GM23338 (cell line): ENCODE results near the gene TERB1. TPM values are rescaled to one million over a fixed set of nuclear protein-coding genes. Genes with fewer than 3 reads are reported as not detected.

Experiments
- ATAC-seq: fragments of 200-7000 bp; cut with Tn5 transposase; 3 replicates; pipeline ENCODE4 v1.9.1; 2020
- DNase-seq: peaks from one replicate; pipeline ENCODE4 v3.0.0-alpha.2; 2015; ENCODE audit warnings: low spot score
- H2AFZ ChIP-seq: fragments of 200-600 bp; sonication (generic); 2 replicates; pipeline ENCODE4 v1.8.0; 2016; ENCODE audit warnings: antibody characterized with exemption, mild to moderate bottlenecking, moderate library complexity
- H3F3A ChIP-seq: fragments of 200-600 bp; sonication (generic); replicated peaks from 2 replicates; pipeline ENCODE4 v1.8.0; 2017; ENCODE audit warnings: antibody characterized with exemption, mixed run types, low read depth
- H3K27ac ChIP-seq: fragments of 200-600 bp; sonication (generic); 2 replicates; pipeline ENCODE4 v1.6.1; 2016; ENCODE audit warnings: low read depth
- H3K27me3 ChIP-seq: fragments of 200-600 bp; sonication (generic); 2 replicates; pipeline ENCODE4 v1.8.0; 2016; ENCODE audit warnings: mild to moderate bottlenecking, mixed run types, moderate library complexity; ENCODE audit not compliant: insufficient read depth
- H3K36me3 ChIP-seq: fragments of 200-600 bp; sonication (generic); 2 replicates; pipeline ENCODE4 v1.8.0; 2016; ENCODE audit warnings: mild to moderate bottlenecking; ENCODE audit not compliant: insufficient read depth
- H3K4me1 ChIP-seq: fragments of 200-600 bp; sonication (generic); 2 replicates; pipeline ENCODE4 v1.8.0; 2016; ENCODE audit warnings: mild to moderate bottlenecking, moderate library complexity; ENCODE audit not compliant: insufficient read depth
- H3K4me2 ChIP-seq: fragments of 200-600 bp; sonication (generic); 2 replicates; pipeline ENCODE4 v1.7.1; 2017; ENCODE audit warnings: mixed run types
- H3K4me3 ChIP-seq: fragments of 200-600 bp; sonication (generic); 2 replicates; pipeline ENCODE4 v1.6.1; 2016; ENCODE audit warnings: mixed run types
- H3K79me2 ChIP-seq: fragments of 200-600 bp; sonication (generic); replicated peaks from 2 replicates; pipeline ENCODE4 v1.8.0; 2017; ENCODE audit warnings: mild to moderate bottlenecking; ENCODE audit not compliant: insufficient read depth
- H3K9me2 ChIP-seq: fragments of 200-600 bp; sonication (generic); 2 replicates; pipeline ENCODE4 v1.8.0; 2017; ENCODE audit not compliant: insufficient read depth
- H4K20me1 ChIP-seq: fragments of 200-600 bp; sonication (generic); replicated peaks from 2 replicates; pipeline ENCODE4 v1.8.0; 2017; ENCODE audit warnings: mild to moderate bottlenecking; ENCODE audit not compliant: insufficient read depth
- H3K27ac Mint-ChIP-seq: 2 replicates; pipeline ENCODE4 v1.8.0; 2020; ENCODE audit warnings: inconsistent platforms, mild to moderate bottlenecking, moderate library complexity, mixed read lengths
- H3K27me3 Mint-ChIP-seq: 3 replicates; pipeline ENCODE4 v1.8.0; 2022; ENCODE audit warnings: low read depth, mild to moderate bottlenecking, moderate library complexity, mixed read lengths, inconsistent platforms; ENCODE audit not compliant: insufficient read depth, poor library complexity
- H3K36me3 Mint-ChIP-seq: 3 replicates; pipeline ENCODE4 v1.8.0; 2021; ENCODE audit warnings: low read depth, mild to moderate bottlenecking, inconsistent platforms, moderate library complexity, mixed read lengths
- H3K4me1 Mint-ChIP-seq: 3 replicates; pipeline ENCODE4 v1.8.0; 2020; ENCODE audit warnings: mild to moderate bottlenecking, inconsistent platforms, mixed read lengths
- H3K4me3 Mint-ChIP-seq: 3 replicates; pipeline ENCODE4 v1.8.0; 2021; ENCODE audit warnings: moderate library complexity, mild to moderate bottlenecking, inconsistent platforms, mixed read lengths
- H3K9me3 Mint-ChIP-seq: 3 replicates; pipeline ENCODE4 v1.8.0; 2020; ENCODE audit warnings: moderate library complexity, mild to moderate bottlenecking, inconsistent platforms, mixed read lengths
- ETS1 ChIP-seq: IDR thresholded peaks from 2 replicates; pipeline ENCODE4 v1.6.1; 2016; ENCODE audit warnings: antibody characterized with exemption
- polyA plus RNA-seq: library from polyadenylated mRNA; unstranded; fragments of >200 nt; fragmentation: Nextera tagmentation; extraction: Ambion mirVana; gene quantifications from 2 replicates; pipeline ENCODE4 v1.2.1, GENCODE V29; 2016
- total RNA-seq: library from RNA; depleted of rRNA; stranded (reverse); fragments of >200 nt; shearing (Covaris generic); gene quantifications from 2 replicates; pipeline ENCODE4 v1.2.3, GENCODE V29; 2014; rRNA removed

The TERB1 gene
- total and polyA plus RNA-seq, 2 experiments from 2014 or later, result not detected

- Histone ChIP-seq H3K4me3 (no peak overlapping the region), H4K20me1 (no peaks in the 10 kb centered on the region), H3K27ac (no peak overlapping the region), H3F3A (no peaks in the 10 kb centered on the region), H3K79me2 (no peaks in the 10 kb centered on the region), H3K4me1 (no peaks in the 10 kb centered on the region), H2AFZ (peak overlapping the region; percentile 92), H3K27me3 (no peaks in the 10 kb centered on the region), H3K9me2 (no peaks in the 10 kb centered on the region), H3K36me3 (no peaks in the 10 kb centered on the region), H3K4me2 (no peak overlapping the region)
- peaks cover 3% of the 10 kb centered on the region; the same call in 1 of the 3 replicates for H3K9me3 Mint-ChIP-seq
- ATAC-seq, result no peak
- peaks cover 7% of the 10 kb centered on the region; the same call in 2 of the 3 replicates for H3K4me1 Mint-ChIP-seq
- H3K27ac Mint-ChIP-seq, result no peak overlapping the region
- no peak for DNase-seq
- TF ChIP-seq ETS1, result no peak
- no peaks in the 10 kb centered on the region for H3K36me3 Mint-ChIP-seq
- H3K27me3 Mint-ChIP-seq, result peaks cover 7% of the 10 kb centered on the region
- no peak overlapping the region for H3K4me3 Mint-ChIP-seq
Observed at GRCh38 chr16:66705790-66706505, 95.4 kb downstream of the TERB1 start.

Other genes starting within 250 kb of the TERB1 start
- gene CKLF, start 249.0 kb downstream of the TERB1 start, total RNA-seq, result 15.7 and 25.5 TPM in 2 replicates
- gene CKLF, start 249.0 kb downstream of the TERB1 start, polyA plus RNA-seq, result 60.0 and 61.5 TPM in 2 replicates
- gene CMTM1, start 235.1 kb downstream of the TERB1 start, total RNA-seq, result 1.4 TPM in 1 of 2 replicates, not detected in the other
- 1.8 and 1.9 TPM in 2 replicates for gene CMTM1, start 235.1 kb downstream of the TERB1 start, polyA plus RNA-seq
- not detected in 2 replicates for gene CMTM2, start 222.1 kb downstream of the TERB1 start, total RNA-seq
- not detected in 2 replicates for gene CMTM2, start 222.1 kb downstream of the TERB1 start, polyA plus RNA-seq
- 16.4 and 20.0 TPM in 2 replicates for gene CMTM3, start 196.9 kb downstream of the TERB1 start, total RNA-seq
- 16.6 and 17.5 TPM in 2 replicates for gene CMTM3, start 196.9 kb downstream of the TERB1 start, polyA plus RNA-seq
- gene CMTM4, start 104.8 kb downstream of the TERB1 start, total RNA-seq, result 54.1 and 77.0 TPM in 2 replicates
- gene CMTM4, start 104.8 kb downstream of the TERB1 start, polyA plus RNA-seq, result 14.1 and 14.4 TPM in 2 replicates
- gene DYNC1LI2, start 50.0 kb downstream of the TERB1 start, total RNA-seq, result 73.9 and 113 TPM in 2 replicates
- 73.4 and 85.9 TPM in 2 replicates for gene DYNC1LI2, start 50.0 kb downstream of the TERB1 start, polyA plus RNA-seq
- 139 and 160 TPM in 2 replicates for gene NAE1, start 29.4 kb upstream of the TERB1 start, total RNA-seq
- 204 and 209 TPM in 2 replicates for gene NAE1, start 29.4 kb upstream of the TERB1 start, polyA plus RNA-seq
- 2.5 and 2.8 TPM in 2 replicates for gene CA7, start 42.8 kb upstream of the TERB1 start, total RNA-seq
- gene CA7, start 42.8 kb upstream of the TERB1 start, polyA plus RNA-seq, result 2.1 and 2.6 TPM in 2 replicates
- gene PDP2, start 78.9 kb upstream of the TERB1 start, total RNA-seq, result 23.2 and 37.9 TPM in 2 replicates
- gene PDP2, start 78.9 kb upstream of the TERB1 start, polyA plus RNA-seq, result 8.2 and 9.0 TPM in 2 replicates
- not detected in 2 replicates for gene CDH16, start 117.3 kb upstream of the TERB1 start, total RNA-seq
- gene CDH16, start 117.3 kb upstream of the TERB1 start, polyA plus RNA-seq, result not detected in 2 replicates
- not detected in 2 replicates for gene RRAD, start 124.0 kb upstream of the TERB1 start, total RNA-seq
- 0.18 and 0.52 TPM in 2 replicates for gene RRAD, start 124.0 kb upstream of the TERB1 start, polyA plus RNA-seq
- gene CIAO2B, start 132.8 kb upstream of the TERB1 start, total RNA-seq, result 85.0 and 92.4 TPM in 2 replicates
- 181 and 189 TPM in 2 replicates for gene CIAO2B, start 132.8 kb upstream of the TERB1 start, polyA plus RNA-seq
- gene CES2, start 133.9 kb upstream of the TERB1 start, total RNA-seq, result 8.2 and 9.3 TPM in 2 replicates
- 4.3 and 5.0 TPM in 2 replicates for gene CES2, start 133.9 kb upstream of the TERB1 start, polyA plus RNA-seq
- 0.66 and 1.0 TPM in 2 replicates for gene CES3, start 159.7 kb upstream of the TERB1 start, total RNA-seq
- 0.55 and 0.92 TPM in 2 replicates for gene CES3, start 159.7 kb upstream of the TERB1 start, polyA plus RNA-seq
- 0.10 and 0.39 TPM in 2 replicates for gene CES4A, start 187.0 kb upstream of the TERB1 start, total RNA-seq
- 0.16 and 0.42 TPM in 2 replicates for gene CES4A, start 187.0 kb upstream of the TERB1 start, polyA plus RNA-seq
- 26.9 and 27.8 TPM in 2 replicates for gene CBFB, start 227.6 kb upstream of the TERB1 start, total RNA-seq
- 26.1 and 31.0 TPM in 2 replicates for gene CBFB, start 227.6 kb upstream of the TERB1 start, polyA plus RNA-seq